ENCODE results near the gene ARF1. TPM values are rescaled to one million over a fixed set of nuclear protein-coding genes. Genes with fewer than 3 reads are reported as not detected.

Gene ARF1
- total RNA-seq, 4 donors from 2014 or later, result 165 to 340 (median 203) TPM

DNA sequence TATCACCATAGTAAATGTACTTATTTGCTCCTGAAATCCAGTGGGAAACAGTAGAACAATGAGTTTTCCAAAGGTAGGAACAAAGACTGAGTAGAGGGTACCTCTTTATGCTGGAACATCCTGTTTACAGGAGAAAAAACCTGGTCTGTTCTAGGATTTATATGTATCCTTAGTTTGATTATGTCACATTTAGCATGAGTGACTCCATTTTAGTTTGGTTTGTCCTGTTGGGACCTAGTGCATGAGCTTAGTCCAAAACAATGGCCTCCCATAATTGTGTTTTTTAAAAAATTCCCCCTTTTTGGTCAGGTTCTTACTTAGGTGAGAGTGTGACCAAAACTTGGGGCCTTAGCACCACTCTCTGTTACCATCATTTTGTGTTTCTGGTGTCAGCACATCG, 30.1 kb downstream of the ARF1 start:
- Histone ChIP-seq H3K27ac (no peak overlapping the region), H3K9me3 (no peaks in the 10 kb centered on the region), H3K36me3 (no peaks in the 10 kb centered on the region), H3K4me3 (no peak overlapping the region), H3K4me1 (peaks cover 0 to 11% of the 10 kb centered on the region in 2 donors), H3K27me3 (no peaks in the 10 kb centered on the region)
- TF ChIP-seq, protein P1, sequence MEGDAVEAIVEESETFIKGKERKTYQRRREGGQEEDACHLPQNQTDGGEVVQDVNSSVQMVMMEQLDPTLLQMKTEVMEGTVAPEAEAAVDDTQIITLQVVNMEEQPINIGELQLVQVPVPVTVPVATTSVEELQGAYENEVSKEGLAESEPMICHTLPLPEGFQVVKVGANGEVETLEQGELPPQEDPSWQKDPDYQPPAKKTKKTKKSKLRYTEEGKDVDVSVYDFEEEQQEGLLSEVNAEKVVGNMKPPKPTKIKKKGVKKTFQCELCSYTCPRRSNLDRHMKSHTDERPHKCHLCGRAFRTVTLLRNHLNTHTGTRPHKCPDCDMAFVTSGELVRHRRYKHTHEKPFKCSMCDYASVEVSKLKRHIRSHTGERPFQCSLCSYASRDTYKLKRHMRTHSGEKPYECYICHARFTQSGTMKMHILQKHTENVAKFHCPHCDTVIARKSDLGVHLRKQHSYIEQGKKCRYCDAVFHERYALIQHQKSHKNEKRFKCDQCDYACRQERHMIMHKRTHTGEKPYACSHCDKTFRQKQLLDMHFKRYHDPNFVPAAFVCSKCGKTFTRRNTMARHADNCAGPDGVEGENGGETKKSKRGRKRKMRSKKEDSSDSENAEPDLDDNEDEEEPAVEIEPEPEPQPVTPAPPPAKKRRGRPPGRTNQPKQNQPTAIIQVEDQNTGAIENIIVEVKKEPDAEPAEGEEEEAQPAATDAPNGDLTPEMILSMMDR (IDR thresholded peaks at IDR 0.05), result no peak
- TF ChIP-seq POLR2A (IDR thresholded peaks at IDR 0.05), result no peak
- DNase-seq, result no peak
- intact Hi-C loops (cut with DNase I; ENCODE audit: low total_unique reads), result no loop called here

DNA sequence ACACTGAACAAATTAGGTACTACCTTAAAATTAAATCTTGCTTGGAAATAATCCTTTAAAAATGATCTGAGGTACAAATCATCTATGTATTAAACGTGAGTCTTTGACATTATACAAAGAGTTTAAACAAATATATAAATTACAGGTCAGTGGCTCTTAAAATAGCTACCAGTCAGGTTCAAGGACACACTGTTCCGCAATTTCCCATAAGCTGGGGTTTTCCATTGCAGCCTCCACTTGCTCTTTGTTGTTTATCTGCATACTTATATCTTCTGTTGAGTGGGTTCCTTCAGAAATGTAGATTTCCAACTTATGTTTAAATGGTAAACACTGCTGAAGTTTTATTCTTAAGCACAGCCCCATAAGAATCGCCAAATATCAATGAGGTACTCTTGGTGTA, 32.3 kb downstream of the ARF1 start:
- no peaks in the 10 kb centered on the region for H3K36me3 ChIP-seq
- no peaks in the 10 kb centered on the region for H3K27me3 ChIP-seq
- no peaks in the 10 kb centered on the region for H3K4me1 ChIP-seq
- H3K9me3 ChIP-seq, result no peaks in the 10 kb centered on the region
- H3K27ac ChIP-seq, result no peak overlapping the region
- DNase-seq, result no peak
- no peak for TF ChIP-seq POLR2A (IDR thresholded peaks at IDR 0.05)
- TF ChIP-seq, protein P1 (IDR thresholded peaks at IDR 0.05), result no peak
- no peak overlapping the region for H3K4me3 ChIP-seq
- intact Hi-C loops (cut with DNase I; ENCODE audit: low total_unique reads), result no loop called here

DNA sequence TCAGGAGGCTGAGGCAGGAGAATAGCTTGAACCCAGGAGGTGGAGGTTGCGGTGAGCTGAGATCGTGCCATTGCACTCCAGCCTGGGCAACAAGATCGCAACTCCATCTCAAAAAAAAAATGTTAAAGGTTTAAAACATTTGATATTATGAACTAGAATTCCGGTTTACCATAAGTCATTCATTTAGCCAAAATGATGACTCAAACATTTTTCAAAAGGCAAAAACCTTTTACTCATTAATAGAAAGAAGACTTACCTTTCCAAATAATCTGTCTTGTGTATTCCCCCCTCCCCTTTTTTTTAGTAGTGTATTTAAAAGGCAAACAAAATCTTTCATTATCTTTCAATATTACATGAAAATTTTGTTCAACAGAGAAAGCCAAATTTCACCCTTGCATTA, 34.8 kb downstream of the ARF1 start:
- Histone ChIP-seq H3K27ac (no peak overlapping the region), H3K9me3 (no peaks in the 10 kb centered on the region), H3K36me3 (no peaks in the 10 kb centered on the region), H3K27me3 (no peaks in the 10 kb centered on the region), H3K4me1 (no peaks in the 10 kb centered on the region), H3K4me3 (no peak overlapping the region)
- intact Hi-C loops (cut with DNase I; ENCODE audit: low total_unique reads), result no loop called here
- no peak for TF ChIP-seq POLR2A (IDR thresholded peaks at IDR 0.05)
- TF ChIP-seq, protein P1 (IDR thresholded peaks at IDR 0.05), result no peak
- no peak for DNase-seq

DNA sequence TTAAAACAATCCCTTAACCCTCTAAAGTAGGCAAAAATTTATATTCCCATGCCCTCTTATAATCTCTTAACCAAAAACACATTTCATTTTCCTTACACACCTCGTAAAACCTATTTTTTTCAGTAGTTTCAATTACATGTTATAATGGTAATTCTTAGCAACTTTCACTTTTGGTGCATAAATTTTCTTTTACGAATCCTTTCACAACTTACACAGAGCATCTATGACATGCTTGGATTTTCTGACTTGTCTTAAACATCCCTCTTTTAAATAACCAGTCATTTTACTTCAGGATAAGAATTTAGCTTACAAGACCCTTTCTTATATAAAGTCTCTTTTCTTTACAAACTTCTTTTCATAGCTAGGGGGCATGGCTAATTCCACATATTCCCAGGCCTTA, 35.5 kb downstream of the ARF1 start:
- Histone ChIP-seq H3K27ac (no peak overlapping the region), H3K9me3 (no peaks in the 10 kb centered on the region), H3K36me3 (no peaks in the 10 kb centered on the region), H3K4me1 (no peaks in the 10 kb centered on the region), H3K4me3 (no peak overlapping the region), H3K27me3 (no peaks in the 10 kb centered on the region)
- no peak for TF ChIP-seq POLR2A (IDR thresholded peaks at IDR 0.05)
- TF ChIP-seq, protein P1 (IDR thresholded peaks at IDR 0.05), result no peak
- DNase-seq, result no peak
- intact Hi-C loops (cut with DNase I; ENCODE audit: low total_unique reads), result no loop called here

DNA sequence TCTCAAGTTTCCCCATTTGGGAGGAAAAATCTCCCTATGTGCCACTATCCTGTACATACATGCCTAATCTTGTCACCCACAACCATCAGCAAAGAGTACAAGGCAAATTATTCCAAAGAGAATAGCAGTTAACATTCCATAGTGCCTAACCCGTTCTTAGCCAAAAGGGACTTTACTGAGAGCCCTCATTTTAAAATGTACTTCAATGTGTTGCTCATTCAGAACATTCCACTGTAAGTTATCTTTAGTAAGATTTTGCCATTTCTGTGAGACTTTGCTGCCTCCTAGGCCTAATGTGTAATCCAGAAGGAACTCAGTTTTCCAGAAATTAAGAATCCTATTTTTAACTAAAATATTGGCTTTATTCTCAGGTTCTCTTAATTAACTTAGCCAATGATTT, 37.8 kb downstream of the ARF1 start:
- no peaks in the 10 kb centered on the region for H3K36me3 ChIP-seq
- intact Hi-C loops (cut with DNase I; ENCODE audit: low total_unique reads), result no loop called here
- H3K4me1 ChIP-seq, result no peaks in the 10 kb centered on the region
- no peaks in the 10 kb centered on the region for H3K27me3 ChIP-seq
- no peak overlapping the region for H3K4me3 ChIP-seq
- H3K9me3 ChIP-seq, result no peaks in the 10 kb centered on the region
- DNase-seq, result no peak
- H3K27ac ChIP-seq, result no peak overlapping the region
- TF ChIP-seq, protein P1 (IDR thresholded peaks at IDR 0.05), result no peak
- no peak for TF ChIP-seq POLR2A (IDR thresholded peaks at IDR 0.05)
